ENCODE data around the gene PSMD13.
"Not testable (repeated sequence)": the region's sequence is repeated elsewhere in the genome, so short reads cannot be mapped to it uniquely, and the experiment has no call there.

The PSMD13 gene

DNA sequence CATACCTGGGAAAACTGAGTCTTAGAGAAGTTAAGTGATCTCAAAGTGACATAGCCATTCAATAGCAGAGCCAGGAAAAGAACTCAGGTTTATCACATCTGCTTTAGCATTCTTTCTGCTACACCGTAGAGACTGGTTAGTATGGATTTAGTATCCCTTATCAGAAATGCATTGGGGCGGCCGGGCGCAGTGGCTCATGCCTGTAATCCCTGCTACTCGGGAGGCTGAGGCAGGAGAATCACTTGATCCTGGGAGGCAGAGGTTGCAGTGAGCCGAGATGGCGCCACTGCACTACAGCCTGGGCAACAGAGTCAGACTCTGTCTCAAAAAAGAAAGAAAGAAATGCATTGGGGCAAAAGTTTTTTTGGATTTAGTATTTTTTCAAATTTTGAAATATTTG is 1.6 kb downstream of the PSMD13 start:
- not testable (repeated sequence) for FAIRE-seq; DNase-seq (ENCODE audit: extremely low spot score, insufficient read length, low read depth)

DNA sequence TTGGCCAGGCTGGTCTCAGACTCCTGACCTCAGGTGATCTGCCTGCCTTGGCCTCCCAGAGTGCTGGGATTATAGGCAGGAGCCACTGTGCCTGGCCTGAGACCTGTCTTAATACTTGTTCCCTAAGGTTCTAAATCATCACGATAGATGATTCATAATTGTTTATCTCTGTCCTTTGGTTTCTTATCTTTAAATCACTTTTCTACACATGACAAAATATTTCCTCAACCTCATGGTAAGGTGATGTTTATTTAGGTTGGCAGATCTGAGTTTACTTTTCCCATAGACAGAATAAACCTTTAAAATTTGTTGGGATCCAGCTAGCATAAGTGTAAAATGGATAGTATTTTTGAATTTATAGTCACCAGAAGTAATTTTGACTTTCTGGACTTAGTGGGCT is 3.5 kb downstream of the PSMD13 start:
- DNase-seq (ENCODE audit: extremely low spot score, insufficient read length, low read depth): no peak
- no peak for FAIRE-seq

DNA sequence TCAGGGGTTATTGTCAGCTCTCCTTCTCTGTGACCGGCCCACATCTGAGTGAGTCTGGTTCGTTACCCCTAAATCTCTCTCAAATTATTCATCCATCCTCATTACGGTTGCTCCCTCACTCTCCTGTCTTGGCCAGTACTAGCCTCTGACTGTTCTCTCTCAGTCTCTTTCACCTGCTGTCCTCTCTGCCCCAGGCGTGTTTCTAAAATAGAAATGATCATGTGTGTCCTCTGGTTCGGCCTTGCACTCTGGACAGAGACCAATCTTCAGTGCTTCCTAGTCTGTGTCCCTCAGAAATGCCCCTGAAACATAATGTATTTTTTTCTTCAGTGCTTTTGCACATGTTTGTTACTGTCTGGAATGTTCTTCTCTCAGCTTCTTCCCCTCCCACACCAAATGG is 4.9 kb downstream of the PSMD13 start:
- no peak for FAIRE-seq
- DNase-seq (ENCODE audit: extremely low spot score, insufficient read length, low read depth): no peak

DNA sequence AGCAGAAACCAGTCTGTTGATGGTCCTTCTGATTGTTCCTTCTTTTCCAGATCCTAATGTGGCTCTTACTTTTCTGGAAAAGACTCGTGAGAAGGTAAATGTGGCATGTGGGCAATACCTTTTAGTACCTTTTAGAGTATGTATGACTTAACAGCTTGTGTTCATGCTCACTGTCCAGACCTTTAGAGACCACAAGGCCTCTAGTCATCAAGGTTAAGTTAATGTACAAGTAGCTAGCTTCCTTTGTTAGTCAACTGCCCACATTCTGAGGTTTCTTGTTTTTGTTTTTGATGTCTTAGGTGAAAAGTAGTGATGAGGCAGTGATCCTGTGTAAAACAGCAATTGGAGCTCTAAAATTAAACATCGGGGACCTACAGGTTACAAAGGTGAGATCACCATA is 7.6 kb downstream of the PSMD13 start:
- FAIRE-seq (no peak), DNase-seq (ENCODE audit: extremely low spot score, insufficient read length, low read depth) (no peak)

DNA sequence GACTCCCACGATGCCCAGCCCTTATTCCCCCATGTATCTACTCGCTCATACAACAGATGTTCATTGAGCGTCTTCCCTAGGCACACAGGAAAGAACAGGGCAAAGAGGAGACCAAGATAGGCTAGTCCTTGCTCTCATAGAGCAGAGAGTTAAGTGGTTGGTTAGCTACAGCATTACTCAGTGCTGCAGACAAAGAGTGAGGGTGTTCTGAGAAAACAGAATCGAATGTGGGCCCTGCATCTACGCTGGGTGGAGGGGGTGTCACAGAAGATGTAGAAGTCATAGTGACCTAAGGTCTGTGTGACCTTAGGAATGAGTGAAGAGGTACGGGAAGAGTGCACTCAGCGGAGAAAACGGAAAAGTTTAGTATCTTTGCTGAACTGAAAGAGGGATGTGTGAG is 12.3 kb downstream of the PSMD13 start:
- FAIRE-seq (no peak), DNase-seq (ENCODE audit: extremely low spot score, insufficient read length, low read depth) (no peak)

DNA sequence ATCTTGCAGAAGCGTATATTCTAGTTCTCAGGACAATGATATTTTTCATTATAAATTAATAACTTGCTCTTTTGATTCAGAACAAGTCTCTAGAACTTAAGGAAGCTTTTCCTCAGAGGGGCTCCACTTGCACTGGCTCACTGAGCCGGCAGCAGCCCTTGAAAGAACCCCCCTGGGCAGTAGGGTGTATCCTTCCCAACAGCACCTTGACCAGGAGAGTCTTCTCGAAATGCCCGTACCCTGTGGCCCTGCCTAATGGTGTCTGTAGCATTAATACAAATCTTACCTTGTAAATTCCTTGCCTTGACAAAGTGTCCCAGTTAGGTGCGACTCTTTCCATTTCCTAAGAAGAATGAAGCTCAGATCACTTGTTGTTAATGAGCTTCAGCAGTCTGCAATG is 13.5 kb downstream of the PSMD13 start:
- FAIRE-seq (no peak), DNase-seq (ENCODE audit: extremely low spot score, insufficient read length, low read depth) (no peak)

DNA sequence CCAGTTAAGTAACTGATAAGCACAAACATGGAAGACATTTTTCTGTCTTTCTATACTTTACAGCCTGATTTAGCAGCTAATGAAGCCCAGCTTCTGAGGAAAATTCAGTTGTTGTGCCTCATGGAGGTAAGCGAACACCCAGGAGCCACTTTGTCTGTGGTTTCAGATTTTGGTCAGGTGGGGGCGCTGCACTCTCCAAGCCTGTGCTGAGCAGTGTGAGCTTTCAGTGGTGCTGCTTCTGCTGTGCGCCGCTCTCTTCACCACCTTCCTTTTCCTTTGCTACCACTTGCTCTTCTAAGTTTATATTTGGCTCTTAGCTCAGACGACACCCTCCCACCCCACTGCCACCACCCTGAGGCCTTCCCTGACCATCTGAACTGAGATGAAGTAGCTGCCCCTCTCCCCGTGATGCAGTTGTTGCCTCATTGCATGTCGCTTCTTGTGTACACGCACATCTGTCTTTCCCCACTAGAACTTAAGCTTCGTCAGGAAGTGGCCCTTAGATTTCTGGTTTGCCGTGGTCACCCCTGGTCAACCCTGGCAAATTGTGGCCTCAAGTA is 14.0 kb downstream of the PSMD13 start:
- FAIRE-seq: peak; percentile 31
- no peak for DNase-seq (ENCODE audit: extremely low spot score, insufficient read length, low read depth)

DNA sequence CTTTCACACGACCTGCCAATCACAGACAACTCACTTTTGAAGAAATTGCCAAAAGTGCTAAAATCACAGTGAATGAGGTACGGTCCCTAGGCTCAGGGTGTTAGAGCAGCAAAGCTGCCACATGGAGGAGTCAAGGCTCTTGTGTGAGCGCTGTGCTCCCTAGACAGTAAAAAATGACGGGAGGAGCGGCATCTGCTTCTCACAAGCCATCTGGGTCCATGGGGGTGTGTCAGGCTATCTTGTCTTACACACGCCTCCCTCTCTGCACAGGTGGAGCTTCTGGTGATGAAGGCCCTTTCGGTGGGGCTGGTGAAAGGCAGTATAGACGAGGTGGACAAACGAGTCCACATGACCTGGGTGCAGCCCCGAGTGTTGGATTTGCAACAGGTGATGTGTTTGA is 14.8 kb downstream of the PSMD13 start:
- FAIRE-seq (no peak), DNase-seq (ENCODE audit: extremely low spot score, insufficient read length, low read depth) (no peak)

DNA sequence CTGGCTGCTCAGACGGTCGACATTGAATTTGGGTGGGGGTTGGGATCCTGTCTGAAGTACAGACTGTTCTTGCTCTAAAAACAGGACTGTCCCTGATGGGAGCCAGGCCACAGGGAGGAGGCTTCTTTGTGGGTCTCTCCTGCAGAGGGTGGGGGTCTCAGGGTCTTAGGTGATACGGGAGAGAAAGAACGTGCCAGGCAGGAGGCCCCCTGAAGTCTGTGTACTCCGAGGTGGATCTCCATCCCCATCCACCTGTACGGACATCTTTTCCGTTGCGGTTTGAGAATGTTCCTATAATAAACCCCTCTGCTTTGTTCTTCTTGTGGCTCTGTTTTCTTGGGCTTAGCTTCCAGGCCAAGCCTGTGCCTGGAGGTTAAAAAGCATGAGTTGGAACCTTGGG is 15.9 kb downstream of the PSMD13 start:
- FAIRE-seq (no peak), DNase-seq (ENCODE audit: extremely low spot score, insufficient read length, low read depth) (no peak)

DNA sequence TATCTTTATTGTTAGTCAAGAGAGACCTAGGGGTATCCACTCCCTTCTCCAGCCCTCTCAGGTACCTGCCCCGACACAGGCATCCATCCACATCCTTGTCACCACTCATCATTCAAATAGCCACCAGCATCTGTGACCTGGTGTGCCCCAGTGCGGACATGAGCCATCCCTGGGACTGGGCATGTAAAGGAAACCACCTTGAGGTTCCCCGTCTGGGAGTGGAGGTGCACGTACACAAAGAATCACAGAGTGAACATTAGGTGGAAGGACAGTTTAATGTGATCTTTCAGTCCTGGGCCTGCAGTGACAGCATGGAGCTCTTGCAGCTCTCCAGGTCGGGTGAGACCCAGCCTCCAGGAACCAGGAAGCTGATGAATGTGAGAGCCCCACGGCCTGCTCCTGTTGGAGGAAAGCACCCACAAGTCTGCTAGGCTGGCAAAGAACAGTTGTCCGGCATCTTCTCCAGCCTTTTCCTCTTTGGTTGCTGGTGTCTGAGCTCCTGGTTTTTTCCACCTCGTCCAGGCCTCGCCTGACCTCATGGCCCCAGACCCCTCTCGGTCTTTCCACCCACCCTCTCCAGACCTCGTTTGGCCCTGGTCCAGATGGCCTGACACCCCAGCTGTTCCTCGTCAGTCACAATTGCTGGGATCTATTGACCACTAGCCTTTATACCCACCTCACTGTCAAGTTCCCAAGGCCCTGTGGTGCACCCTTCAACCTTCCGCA is 16.5 kb downstream of the PSMD13 start:
- FAIRE-seq (no peak), DNase-seq (ENCODE audit: extremely low spot score, insufficient read length, low read depth) (no peak)

DNA sequence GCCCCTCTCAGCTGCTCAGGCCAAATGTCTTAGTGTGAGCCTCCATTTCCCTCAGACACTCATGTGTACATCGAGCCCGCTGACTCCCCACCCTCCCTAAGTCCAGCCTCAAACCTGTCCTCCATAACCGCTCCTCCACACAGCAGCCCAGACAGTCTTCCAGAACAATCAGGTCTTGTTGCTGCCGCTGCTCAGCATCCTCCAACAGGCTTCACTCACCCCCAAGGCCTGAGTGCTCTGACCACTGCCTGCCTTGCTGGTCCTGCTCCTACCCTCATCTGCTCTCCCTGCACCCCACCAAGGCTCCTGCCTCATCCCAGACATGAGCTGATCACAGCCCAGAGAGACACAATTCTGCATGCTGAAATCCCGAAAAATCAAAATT is 17.1 kb downstream of the PSMD13 start:
- DNase-seq (ENCODE audit: extremely low spot score, insufficient read length, low read depth): no peak
- no peak for FAIRE-seq

DNA sequence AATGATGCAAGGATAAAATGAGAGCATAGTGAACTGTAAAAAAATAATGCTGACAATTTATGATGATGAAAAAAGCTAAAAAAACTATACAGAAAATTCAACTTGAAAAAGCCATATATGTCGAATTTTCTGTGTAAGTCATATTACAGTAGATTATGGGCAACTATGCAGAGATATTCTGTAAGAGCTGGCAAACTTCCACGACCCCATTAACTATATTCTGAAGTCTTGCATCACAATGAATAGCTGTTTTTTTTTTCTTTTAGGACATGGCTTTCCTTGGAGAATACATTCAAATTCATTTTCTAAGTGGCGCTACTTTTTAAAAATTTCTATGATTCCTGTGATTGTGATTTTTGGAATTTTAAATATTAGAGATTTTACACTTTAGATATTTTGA is 18.4 kb downstream of the PSMD13 start:
- no peak for FAIRE-seq

DNA sequence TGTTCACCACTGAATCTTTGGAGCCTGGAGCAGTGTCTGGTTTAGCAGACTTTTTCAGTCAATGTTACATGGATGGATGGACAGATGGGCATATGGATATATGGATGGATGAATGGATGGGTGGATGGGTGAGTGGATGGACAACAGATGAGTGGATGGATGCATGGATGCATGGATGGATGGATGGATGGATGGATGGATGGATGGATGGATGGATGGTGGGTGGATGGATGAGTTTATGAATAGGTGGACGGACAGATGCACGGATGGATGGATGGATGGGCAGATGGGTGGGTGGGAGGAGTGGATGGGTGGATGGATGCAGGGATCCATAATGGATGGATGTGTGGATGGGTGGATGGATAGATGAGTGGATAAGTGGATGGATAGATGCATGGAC is 19.0 kb downstream of the PSMD13 start:
- DNase-seq (ENCODE audit: extremely low spot score, insufficient read length, low read depth) (no peak), FAIRE-seq (no peak)

More for the DNA sequence above, 18.4 kb downstream of the PSMD13 start:
- no peak for DNase-seq (ENCODE audit: extremely low spot score, insufficient read length, low read depth)

DNA sequence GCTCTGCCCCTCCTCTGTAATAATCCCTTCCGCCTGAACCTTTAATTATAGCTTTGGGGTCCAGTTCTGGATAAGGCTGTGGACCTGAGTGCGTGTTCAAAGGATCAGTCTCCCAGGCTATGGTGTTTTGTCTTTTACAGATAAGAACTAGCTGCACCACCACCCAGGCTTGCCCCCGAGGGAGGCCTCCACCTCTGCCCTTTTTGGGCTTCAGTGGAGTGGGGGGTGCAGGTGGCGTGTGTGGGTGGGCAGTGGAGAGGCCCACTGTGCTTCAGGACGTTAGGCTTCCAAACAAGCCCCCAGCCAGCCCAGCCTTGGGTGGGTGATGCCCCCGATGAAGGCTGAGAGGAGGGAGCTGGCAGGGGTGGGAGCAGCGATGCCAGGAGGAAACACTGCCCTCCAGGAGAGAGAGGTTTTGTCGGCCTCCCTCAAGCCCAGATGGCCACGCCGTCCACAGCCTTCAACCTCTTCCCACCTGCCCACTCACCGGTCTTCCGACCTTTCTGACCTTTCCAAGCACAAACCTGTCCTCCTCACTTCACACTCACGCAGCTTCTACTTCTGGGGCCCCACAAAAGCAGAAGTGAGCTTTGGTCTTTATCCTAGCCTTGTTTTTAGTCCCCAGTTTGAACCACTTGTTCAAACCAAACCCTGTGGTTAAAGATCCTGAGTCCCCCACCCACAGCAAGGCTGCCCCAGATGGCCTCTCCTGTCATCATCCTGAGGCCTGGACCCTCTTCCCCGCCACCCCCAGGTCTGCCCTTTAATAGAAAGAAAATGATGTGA is 20.4 kb downstream of the PSMD13 start:
- peak; percentile 80 for FAIRE-seq
- DNase-seq (ENCODE audit: extremely low spot score, insufficient read length, low read depth): no peak

DNA sequence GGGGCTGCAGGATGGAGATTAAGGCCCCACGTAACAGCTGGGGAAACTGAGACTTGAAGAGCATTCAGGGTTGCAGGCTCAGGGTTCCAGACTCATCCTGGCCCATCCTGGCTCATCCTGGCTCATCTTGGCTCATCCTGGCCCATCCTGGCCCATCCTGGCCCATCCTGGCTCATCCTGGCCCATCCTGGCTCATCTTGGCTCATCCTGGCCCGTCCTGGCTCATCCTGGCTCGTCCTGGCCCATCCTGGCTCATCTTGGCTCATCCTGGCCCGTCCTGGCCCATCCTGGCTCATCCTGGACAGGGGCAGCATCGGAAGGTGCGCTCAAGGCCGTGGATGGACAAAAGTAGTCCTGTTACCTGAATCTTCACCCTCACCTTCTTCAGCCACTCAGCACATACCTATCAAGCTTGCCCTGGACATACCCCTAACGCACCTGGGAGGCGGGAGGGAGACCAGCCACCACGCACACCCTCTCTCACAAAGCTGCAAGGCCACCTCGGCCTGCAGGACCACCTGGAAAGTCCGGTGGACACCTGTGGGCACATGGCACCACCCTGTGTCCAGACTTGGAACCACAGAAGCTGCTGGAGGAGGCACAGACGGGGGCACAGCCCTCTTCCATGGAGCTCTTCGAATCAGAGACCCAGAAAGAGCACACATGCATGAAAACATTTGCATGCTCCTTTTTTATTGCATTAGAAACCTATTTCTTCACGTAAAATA is 21.2 kb downstream of the PSMD13 start:
- DNase-seq (ENCODE audit: extremely low spot score, insufficient read length, low read depth): no peak
- no peak for FAIRE-seq

DNA sequence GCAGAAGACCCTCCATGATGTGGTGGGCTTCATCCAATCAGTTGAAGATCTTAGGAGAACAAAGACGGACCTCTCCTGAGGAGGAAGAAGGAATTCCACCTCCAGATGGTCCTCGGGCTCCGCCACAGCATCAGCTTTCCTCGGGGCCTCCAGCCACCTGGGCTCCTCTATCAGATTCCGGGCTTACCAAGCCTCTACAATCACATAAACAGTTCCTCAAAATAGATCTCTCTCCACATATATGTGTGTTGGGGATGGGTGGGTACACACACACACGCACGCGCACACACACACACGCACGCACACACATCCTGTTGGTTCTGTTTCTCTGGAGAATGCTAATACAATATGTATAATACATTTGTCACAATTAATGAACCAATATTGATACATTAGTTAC is 22.6 kb downstream of the PSMD13 start:
- DNase-seq (ENCODE audit: extremely low spot score, insufficient read length, low read depth) (no peak), FAIRE-seq (no peak)

DNA sequence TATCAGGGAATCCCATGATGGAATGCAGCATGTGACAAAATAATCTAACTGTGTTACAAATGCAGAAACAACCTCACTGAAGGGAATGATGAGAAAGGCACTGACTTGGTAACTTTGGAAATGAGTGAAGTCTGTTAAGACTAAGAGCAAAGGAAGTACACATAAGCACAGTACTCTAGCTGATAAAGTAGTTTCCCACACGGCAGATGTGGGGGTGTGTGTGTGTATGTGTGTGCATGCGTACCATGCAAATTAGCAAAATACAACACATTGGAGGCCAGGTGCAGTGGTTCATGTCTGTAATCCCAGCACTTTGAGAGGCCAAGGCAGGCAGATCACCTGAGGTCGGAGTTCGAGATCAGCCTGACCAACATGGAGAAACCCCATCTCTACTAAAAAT is 24.8 kb downstream of the PSMD13 start:
- no peak for DNase-seq (ENCODE audit: extremely low spot score, insufficient read length, low read depth)
- peak; percentile 12 for FAIRE-seq

DNA sequence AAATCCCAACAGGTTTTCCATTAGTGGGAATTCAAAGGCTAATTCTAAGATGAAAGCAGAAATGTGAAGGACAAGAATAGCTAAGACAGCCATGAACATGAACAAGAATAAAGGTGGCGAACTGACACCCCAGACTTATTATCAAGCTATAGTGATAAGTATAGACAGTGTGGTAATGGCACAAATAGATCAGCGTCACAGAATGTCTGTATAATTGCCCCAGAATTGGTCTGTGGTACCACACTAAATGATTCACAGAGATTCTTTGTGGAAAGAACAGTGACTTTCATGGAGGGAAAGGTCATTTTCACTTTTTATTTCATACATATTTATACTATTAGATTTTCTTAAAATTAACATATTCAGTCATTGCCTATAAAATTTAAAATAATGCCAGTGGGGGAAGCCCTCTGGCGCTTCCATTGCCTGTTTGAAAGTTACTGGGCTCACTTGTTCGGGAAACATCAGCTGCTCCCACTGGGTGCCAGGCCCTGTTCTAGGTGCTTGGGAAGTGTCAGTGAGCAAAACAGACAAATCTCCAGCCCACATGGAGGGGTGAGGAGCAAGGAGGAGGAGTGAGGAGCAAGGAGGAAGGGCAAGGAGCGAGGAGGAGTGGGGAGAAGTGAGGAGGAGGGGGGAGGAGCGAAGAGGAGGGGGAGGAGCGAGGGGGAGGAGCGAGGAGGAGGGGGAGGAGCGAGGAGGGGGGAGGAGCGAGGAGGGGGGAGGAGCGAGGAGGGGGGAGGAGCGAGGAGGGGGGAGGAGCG is 30.1 kb downstream of the PSMD13 start:
- FAIRE-seq: no peak
- no peak for DNase-seq (ENCODE audit: extremely low spot score, insufficient read length, low read depth)

DNA sequence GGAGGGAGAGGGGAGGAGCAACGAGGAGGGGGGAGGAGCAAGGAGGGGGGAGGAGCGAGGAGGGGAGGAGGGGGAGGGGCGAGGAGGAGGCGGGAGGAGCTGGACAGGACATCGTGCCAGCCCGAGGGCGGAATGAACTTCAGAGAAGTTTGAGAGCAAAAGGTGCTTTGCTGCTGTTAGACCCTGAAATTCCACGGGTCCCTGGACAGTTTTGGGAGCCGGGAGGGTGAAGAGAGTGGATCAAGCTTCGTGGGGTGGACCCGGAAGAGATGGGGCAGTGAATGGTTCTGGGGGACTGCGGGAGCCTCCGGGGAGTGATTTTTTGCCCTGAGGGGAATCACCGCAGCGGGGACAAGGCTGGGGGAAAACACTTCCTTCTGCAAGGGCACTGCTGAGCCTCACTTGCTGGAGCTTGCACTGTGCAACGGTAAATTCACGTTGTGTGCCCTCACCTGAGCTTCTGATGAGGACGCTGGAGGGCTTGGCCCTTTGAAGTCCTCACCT is 30.8 kb downstream of the PSMD13 start:
- peak; percentile 53 for FAIRE-seq
- DNase-seq (ENCODE audit: extremely low spot score, insufficient read length, low read depth): no peak

DNA sequence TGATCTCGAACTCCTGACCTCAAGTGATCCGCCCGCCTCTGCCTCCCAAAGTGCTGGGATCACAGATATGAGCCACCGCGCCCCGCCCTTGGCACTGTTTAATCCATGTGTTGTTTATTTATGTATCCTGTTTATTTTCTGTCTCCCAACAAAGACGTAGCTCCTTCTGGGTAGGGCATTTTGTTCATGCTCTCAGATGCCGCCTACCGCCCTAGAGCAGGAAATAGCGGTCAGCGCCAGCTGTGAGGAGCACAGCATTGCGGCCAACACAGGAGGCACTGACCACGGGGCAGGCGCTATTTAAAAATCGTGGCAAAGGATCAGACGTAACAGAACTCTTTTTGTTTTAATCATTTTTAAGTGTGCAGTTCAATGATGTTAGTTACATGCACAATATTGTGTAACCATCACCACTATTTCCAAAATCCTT is 32.0 kb downstream of the PSMD13 start:
- DNase-seq (ENCODE audit: extremely low spot score, insufficient read length, low read depth); FAIRE-seq: not testable (repeated sequence)

Data from GM18507 (cell line).